Measurements from ENCODE around the gene PCDH8. TPM values are rescaled to one million over a fixed set of nuclear protein-coding genes. Genes with fewer than 3 reads are reported as not detected.

PCDH8 gene
- total and polyA plus RNA-seq, 2 of the 13 experiments (the other 11 are each of a cell fraction or from before 2014, with no cell fraction given): not detected

DNA sequence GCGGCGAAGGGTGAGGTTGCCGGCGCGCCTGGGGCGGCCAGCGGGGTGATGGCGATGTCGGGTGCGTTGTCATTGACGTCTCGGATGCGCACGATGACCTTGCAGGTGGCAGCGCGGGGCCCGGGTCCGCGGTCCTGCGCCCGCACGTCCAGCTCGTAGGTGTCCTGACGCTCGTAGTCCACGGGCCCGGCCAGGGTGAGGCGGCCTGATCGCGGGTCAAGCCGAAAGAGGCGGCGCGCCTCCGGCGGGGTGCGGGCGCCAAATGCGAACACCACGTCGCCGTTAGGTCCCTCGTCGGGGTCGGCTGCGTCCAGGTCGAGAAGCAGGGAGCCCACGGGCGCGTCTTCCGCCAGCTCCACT is 1.1 kb downstream of the PCDH8 start:
- in situ Hi-C loops (cut with HindIII; ENCODE audit: extremely low pct_ligation_motif_present, low pct_unique_long_range_greater_than_20kb): no loop called here
- CTCF ChIA-PET (ENCODE audit: low intra/inter-chr PET ratio, low total read pairs): no interaction called here

More for the DNA sequence above, 1.1 kb downstream of the PCDH8 start:
- TF ChIP-seq ZNF30 (CRISPR knock-in tag; IDR thresholded peaks at IDR 0.05) (no peak), MBD4 (IDR thresholded peaks at IDR 0.05; ENCODE audit: borderline replicate concordance, low read length) (no peak), ZBTB8A (CRISPR knock-in tag; IDR thresholded peaks at IDR 0.05; ENCODE audit: borderline replicate concordance, low read depth) (no peak), EEA1 (CRISPR knock-in tag; IDR thresholded peaks at IDR 0.05; ENCODE audit: borderline replicate concordance) (no peak), ZNF720 (CRISPR knock-in tag; IDR thresholded peaks at IDR 0.05) (no peak), NR2C2 (CRISPR knock-in tag; IDR thresholded peaks at IDR 0.05; ENCODE audit: borderline replicate concordance) (no peak), ZBTB1 (CRISPR knock-in tag; IDR thresholded peaks at IDR 0.05; ENCODE audit: borderline replicate concordance) (no peak), EED (CRISPR knock-in tag; IDR thresholded peaks at IDR 0.05) (no peak), LCORL (IDR thresholded peaks at IDR 0.05) (no peak), LCORL (CRISPR knock-in tag; IDR thresholded peaks at IDR 0.05) (no peak), ATAD3A (CRISPR knock-in tag; IDR thresholded peaks at IDR 0.05) (no peak), ZNF577 (CRISPR knock-in tag; IDR thresholded peaks at IDR 0.05; ENCODE audit: borderline replicate concordance, low read depth) (no peak), SRY (CRISPR knock-in tag; IDR thresholded peaks at IDR 0.05) (no peak), HMGA1 (CRISPR knock-in tag; conservative IDR thresholded peaks at IDR 0.05) (no peak), ZNF766 (CRISPR knock-in tag; IDR thresholded peaks at IDR 0.05; ENCODE audit: borderline replicate concordance) (no peak), XBP1 (CRISPR knock-in tag; IDR thresholded peaks at IDR 0.05) (no peak), ZNF772 (CRISPR knock-in tag; IDR thresholded peaks at IDR 0.05) (no peak), ZFY (CRISPR knock-in tag; IDR thresholded peaks at IDR 0.05) (no peak), SMC3 (IDR thresholded peaks at IDR 0.05; ENCODE audit: low read length) (no peak)
- TF ChIP-seq, protein P1, sequence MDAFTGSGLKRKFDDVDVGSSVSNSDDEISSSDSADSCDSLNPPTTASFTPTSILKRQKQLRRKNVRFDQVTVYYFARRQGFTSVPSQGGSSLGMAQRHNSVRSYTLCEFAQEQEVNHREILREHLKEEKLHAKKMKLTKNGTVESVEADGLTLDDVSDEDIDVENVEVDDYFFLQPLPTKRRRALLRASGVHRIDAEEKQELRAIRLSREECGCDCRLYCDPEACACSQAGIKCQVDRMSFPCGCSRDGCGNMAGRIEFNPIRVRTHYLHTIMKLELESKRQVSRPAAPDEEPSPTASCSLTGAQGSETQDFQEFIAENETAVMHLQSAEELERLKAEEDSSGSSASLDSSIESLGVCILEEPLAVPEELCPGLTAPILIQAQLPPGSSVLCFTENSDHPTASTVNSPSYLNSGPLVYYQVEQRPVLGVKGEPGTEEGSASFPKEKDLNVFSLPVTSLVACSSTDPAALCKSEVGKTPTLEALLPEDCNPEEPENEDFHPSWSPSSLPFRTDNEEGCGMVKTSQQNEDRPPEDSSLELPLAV (CRISPR knock-in tag; conservative IDR thresholded peaks at IDR 0.05; ENCODE audit: low read depth): no peak
- TF ChIP-seq, protein P2, sequence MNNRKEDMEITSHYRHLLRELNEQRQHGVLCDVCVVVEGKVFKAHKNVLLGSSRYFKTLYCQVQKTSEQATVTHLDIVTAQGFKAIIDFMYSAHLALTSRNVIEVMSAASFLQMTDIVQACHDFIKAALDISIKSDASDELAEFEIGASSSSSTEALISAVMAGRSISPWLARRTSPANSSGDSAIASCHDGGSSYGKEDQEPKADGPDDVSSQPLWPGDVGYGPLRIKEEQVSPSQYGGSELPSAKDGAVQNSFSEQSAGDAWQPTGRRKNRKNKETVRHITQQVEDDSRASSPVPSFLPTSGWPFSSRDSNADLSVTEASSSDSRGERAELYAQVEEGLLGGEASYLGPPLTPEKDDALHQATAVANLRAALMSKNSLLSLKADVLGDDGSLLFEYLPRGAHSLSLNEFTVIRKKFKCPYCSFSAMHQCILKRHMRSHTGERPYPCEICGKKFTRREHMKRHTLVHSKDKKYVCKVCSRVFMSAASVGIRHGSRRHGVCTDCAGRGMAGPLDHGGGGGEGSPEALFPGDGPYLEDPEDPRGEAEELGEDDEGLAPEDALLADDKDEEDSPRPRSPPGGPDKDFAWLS (CRISPR knock-in tag; IDR thresholded peaks at IDR 0.05; ENCODE audit: borderline replicate concordance): no peak
- no peak overlapping the region for H3K27ac ChIP-seq (ENCODE audit: extremely low read length, insufficient read depth, low read length)
- no peak overlapping the region for H2AFZ ChIP-seq (ENCODE audit: low read length)
- H3K79me2 ChIP-seq (ENCODE audit: insufficient read depth, low read length): no peaks in the 10 kb centered on the region
- H3K4me1 ChIP-seq (ENCODE audit: insufficient read depth, low read length): peaks cover 8% of the 10 kb centered on the region
- no peak overlapping the region for H3K9ac ChIP-seq (ENCODE audit: insufficient read depth, low read depth, low read length)
- 93% methylated on average over 31 of the region's 51 CpGs for WGBS (ENCODE audit: low lambda C conversion rate)
- BruUV-seq (replicated peaks): no TSS peak
- no peak overlapping the region for H3K4me2 ChIP-seq (ENCODE audit: low read depth, low read length)
- intact Hi-C loops (cut with micrococcal nuclease; ENCODE audit: unreplicated experiment): no loop called here
- H3K9me3 ChIP-seq (ENCODE audit: low read length): no peaks in the 10 kb centered on the region
- H3K36me3 ChIP-seq (replicated peaks in 1 of 2; ENCODE audit: control insufficient read depth in 1 of 2, insufficient read depth in 2 of 2, low read length in 2 of 2): no peaks in the 10 kb centered on the region
- DNase-seq (ENCODE audit: low spot score): no peak
- ATAC-seq: no peak
- POLR2A ChIA-PET: no interaction called here
- H3K27me3 ChIP-seq (ENCODE audit: control insufficient read depth in 1 of 2, insufficient read depth in 2 of 2, low read length in 2 of 2): peaks cover 0 to 10% of the 10 kb centered on the region in 2 experiments; a peak in 1 of 5 replicates
- H3K4me3 ChIP-seq (replicated peaks in 1 of 3; ENCODE audit: insufficient read depth in 1 of 3, low read depth in 2 of 3, low read length in 3 of 3): no peak overlapping the region
- FAIRE-seq: no peak
- no peaks in the 10 kb centered on the region for H4K20me1 ChIP-seq (ENCODE audit: insufficient read depth, low read length)
